Upper lobe of left lung (tissue), 4 donors: ENCODE data around the gene BEST2.
"Not testable (repeated sequence)": the region's sequence is repeated elsewhere in the genome, so short reads cannot be mapped to it uniquely, and the experiment has no call there.

Experiments
- EP300 ChIP-seq, 4 donors: sonication (generic); formaldehyde crosslinking; IDR thresholded peaks; one replicate each; pipeline ENCODE4 v1.5.1; 2017; ENCODE audit warnings: antibody characterized with exemption in 4 of 4, control low read depth in 2 of 4
- POLR2A ChIP-seq, 4 donors: fragments of 450-650 bp; IDR thresholded peaks; one replicate each; pipeline ENCODE4 v1.5.1; 2016 to 2017; ENCODE audit warnings: antibody characterized with exemption in 4 of 4, mild to moderate bottlenecking in 2 of 4
- POLR2AphosphoS5 ChIP-seq, 2 donors: sonication (generic); formaldehyde crosslinking; IDR thresholded peaks; one replicate each; pipeline ENCODE4 v1.5.1; 2017; ENCODE audit warnings: antibody characterized with exemption in 2 of 2
- TF ChIP-seq, protein P1 (sequence below), 6 experiments: fragments of 450-650 bp in 4 of 6; fragments of 200-600 bp in 2 of 6; sonication (generic) in 2 of 6; IDR thresholded peaks; one replicate each; pipeline ENCODE4 v1.5.1; 2016 to 2019; ENCODE audit warnings: antibody characterized with exemption in 6 of 6

GRCh38 chr19:12713304-12713703, 38.3 kb upstream of the BEST2 start:
- TF ChIP-seq, protein P1, sequence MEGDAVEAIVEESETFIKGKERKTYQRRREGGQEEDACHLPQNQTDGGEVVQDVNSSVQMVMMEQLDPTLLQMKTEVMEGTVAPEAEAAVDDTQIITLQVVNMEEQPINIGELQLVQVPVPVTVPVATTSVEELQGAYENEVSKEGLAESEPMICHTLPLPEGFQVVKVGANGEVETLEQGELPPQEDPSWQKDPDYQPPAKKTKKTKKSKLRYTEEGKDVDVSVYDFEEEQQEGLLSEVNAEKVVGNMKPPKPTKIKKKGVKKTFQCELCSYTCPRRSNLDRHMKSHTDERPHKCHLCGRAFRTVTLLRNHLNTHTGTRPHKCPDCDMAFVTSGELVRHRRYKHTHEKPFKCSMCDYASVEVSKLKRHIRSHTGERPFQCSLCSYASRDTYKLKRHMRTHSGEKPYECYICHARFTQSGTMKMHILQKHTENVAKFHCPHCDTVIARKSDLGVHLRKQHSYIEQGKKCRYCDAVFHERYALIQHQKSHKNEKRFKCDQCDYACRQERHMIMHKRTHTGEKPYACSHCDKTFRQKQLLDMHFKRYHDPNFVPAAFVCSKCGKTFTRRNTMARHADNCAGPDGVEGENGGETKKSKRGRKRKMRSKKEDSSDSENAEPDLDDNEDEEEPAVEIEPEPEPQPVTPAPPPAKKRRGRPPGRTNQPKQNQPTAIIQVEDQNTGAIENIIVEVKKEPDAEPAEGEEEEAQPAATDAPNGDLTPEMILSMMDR (IDR thresholded peaks at IDR 0.05), result not testable (repeated sequence)
- not testable (repeated sequence) for TF ChIP-seq EP300, POLR2A, POLR2AphosphoS5 (IDR thresholded peaks at IDR 0.05)
